Activated naive CD8-positive, alpha-beta T cell (primary cell): ENCODE measurements around the gene RASAL1.

Experiments
- H3K27ac Mint-ChIP-seq: one replicate; pipeline ENCODE4 v1.8.0; 2021; ENCODE audit warnings: mixed read lengths
- H3K27me3 Mint-ChIP-seq: one replicate; pipeline ENCODE4 v1.8.0; 2021; ENCODE audit warnings: mixed read lengths
- H3K36me3 Mint-ChIP-seq: one replicate; pipeline ENCODE4 v1.8.0; 2021; ENCODE audit warnings: mixed read lengths
- H3K4me1 Mint-ChIP-seq: one replicate; pipeline ENCODE4 v1.8.0; 2021; ENCODE audit warnings: low read depth, mixed read lengths
- H3K4me3 Mint-ChIP-seq: one replicate; pipeline ENCODE4 v1.8.0; 2021; ENCODE audit warnings: mild to moderate bottlenecking, mixed read lengths
- H3K9me3 Mint-ChIP-seq: one replicate; pipeline ENCODE4 v1.8.0; 2021; ENCODE audit warnings: low read depth, mixed read lengths

The RASAL1 gene

GRCh38 chr12:113071135-113072112 is 64.1 kb downstream of the RASAL1 start:
- H3K27me3 Mint-ChIP-seq, result no peaks in the 10 kb centered on the region
- peaks cover 46% of the 10 kb centered on the region for H3K4me1 Mint-ChIP-seq
- H3K9me3 Mint-ChIP-seq, result no peaks in the 10 kb centered on the region
- peak overlapping the region; percentile 70 for H3K27ac Mint-ChIP-seq
- H3K36me3 Mint-ChIP-seq, result no peaks in the 10 kb centered on the region
- no peak overlapping the region for H3K4me3 Mint-ChIP-seq

- no peaks in the 10 kb centered on the region for H3K36me3 Mint-ChIP-seq
- no peaks in the 10 kb centered on the region for H3K9me3 Mint-ChIP-seq
- peak overlapping the region; percentile 64 for H3K27ac Mint-ChIP-seq
- H3K27me3 Mint-ChIP-seq, result no peaks in the 10 kb centered on the region
- H3K4me3 Mint-ChIP-seq, result no peak overlapping the region
- peaks cover 41% of the 10 kb centered on the region for H3K4me1 Mint-ChIP-seq
Observed at GRCh38 chr12:113070117-113070906, 65.2 kb downstream of the RASAL1 start.

- no peaks in the 10 kb centered on the region for H3K36me3 Mint-ChIP-seq
- H3K4me1 Mint-ChIP-seq, result peaks cover 36% of the 10 kb centered on the region
- H3K4me3 Mint-ChIP-seq, result no peak overlapping the region
- H3K27me3 Mint-ChIP-seq, result no peaks in the 10 kb centered on the region
- no peaks in the 10 kb centered on the region for H3K9me3 Mint-ChIP-seq
- no peak overlapping the region for H3K27ac Mint-ChIP-seq
Observed at GRCh38 chr12:113069751-113070116, 65.8 kb downstream of the RASAL1 start.

GRCh38 chr12:113069149-113069548 is 66.4 kb downstream of the RASAL1 start:
- H3K4me1 Mint-ChIP-seq, result peaks cover 35% of the 10 kb centered on the region
- H3K9me3 Mint-ChIP-seq, result no peaks in the 10 kb centered on the region
- H3K4me3 Mint-ChIP-seq, result no peak overlapping the region
- no peaks in the 10 kb centered on the region for H3K27me3 Mint-ChIP-seq
- H3K27ac Mint-ChIP-seq, result no peak overlapping the region
- H3K36me3 Mint-ChIP-seq, result no peaks in the 10 kb centered on the region

GRCh38 chr12:113067987-113068935 is 67.3 kb downstream of the RASAL1 start:
- no peaks in the 10 kb centered on the region for H3K36me3 Mint-ChIP-seq
- H3K9me3 Mint-ChIP-seq, result no peaks in the 10 kb centered on the region
- no peaks in the 10 kb centered on the region for H3K27me3 Mint-ChIP-seq
- peaks cover 33% of the 10 kb centered on the region for H3K4me1 Mint-ChIP-seq
- no peak overlapping the region for H3K4me3 Mint-ChIP-seq
- H3K27ac Mint-ChIP-seq, result no peak overlapping the region

- H3K27me3 Mint-ChIP-seq, result no peaks in the 10 kb centered on the region
- H3K4me1 Mint-ChIP-seq, result peaks cover 30% of the 10 kb centered on the region
- H3K36me3 Mint-ChIP-seq, result no peaks in the 10 kb centered on the region
- no peak overlapping the region for H3K4me3 Mint-ChIP-seq
- H3K9me3 Mint-ChIP-seq, result no peaks in the 10 kb centered on the region
- no peak overlapping the region for H3K27ac Mint-ChIP-seq
Observed at GRCh38 chr12:113066813-113067400, 68.7 kb downstream of the RASAL1 start.

GRCh38 chr12:113065126-113066007 is 70.2 kb downstream of the RASAL1 start:
- Mint-ChIP-seq H3K4me3 (no peak overlapping the region), H3K36me3 (no peaks in the 10 kb centered on the region), H3K9me3 (no peaks in the 10 kb centered on the region), H3K4me1 (peaks cover 26% of the 10 kb centered on the region), H3K27ac (no peak overlapping the region), H3K27me3 (no peaks in the 10 kb centered on the region)

GRCh38 chr12:113064395-113065125 is 71.0 kb downstream of the RASAL1 start:
- no peaks in the 10 kb centered on the region for H3K36me3 Mint-ChIP-seq
- peaks cover 19% of the 10 kb centered on the region for H3K4me1 Mint-ChIP-seq
- H3K27me3 Mint-ChIP-seq, result no peaks in the 10 kb centered on the region
- no peak overlapping the region for H3K4me3 Mint-ChIP-seq
- no peaks in the 10 kb centered on the region for H3K9me3 Mint-ChIP-seq
- no peak overlapping the region for H3K27ac Mint-ChIP-seq

GRCh38 chr12:113063396-113064350 is 71.9 kb downstream of the RASAL1 start:
- Mint-ChIP-seq H3K9me3 (no peaks in the 10 kb centered on the region), H3K27me3 (no peaks in the 10 kb centered on the region), H3K36me3 (no peaks in the 10 kb centered on the region), H3K27ac (no peak overlapping the region), H3K4me1 (peaks cover 16% of the 10 kb centered on the region), H3K4me3 (no peak overlapping the region)

GRCh38 chr12:113062502-113063395 is 72.8 kb downstream of the RASAL1 start:
- Mint-ChIP-seq H3K27ac (no peak overlapping the region), H3K9me3 (no peaks in the 10 kb centered on the region), H3K4me1 (peaks cover 15% of the 10 kb centered on the region), H3K36me3 (no peaks in the 10 kb centered on the region), H3K27me3 (no peaks in the 10 kb centered on the region), H3K4me3 (no peak overlapping the region)

GRCh38 chr12:113061061-113061694 is 74.4 kb downstream of the RASAL1 start:
- Mint-ChIP-seq H3K9me3 (no peaks in the 10 kb centered on the region), H3K4me1 (peaks cover 15% of the 10 kb centered on the region), H3K27me3 (no peaks in the 10 kb centered on the region), H3K27ac (no peak overlapping the region), H3K36me3 (no peaks in the 10 kb centered on the region), H3K4me3 (no peak overlapping the region)
